ENCODE measurements around the gene TRABD2A. TPM values are rescaled to one million over a fixed set of nuclear protein-coding genes. Genes with fewer than 3 reads are reported as not detected.
A peak's percentile ranks its signal among the peaks of the same experiment; 100 is the strongest.

Gene TRABD2A
- total RNA-seq, 1 experiment from 2014 or later, result 9.9 TPM

DNA sequence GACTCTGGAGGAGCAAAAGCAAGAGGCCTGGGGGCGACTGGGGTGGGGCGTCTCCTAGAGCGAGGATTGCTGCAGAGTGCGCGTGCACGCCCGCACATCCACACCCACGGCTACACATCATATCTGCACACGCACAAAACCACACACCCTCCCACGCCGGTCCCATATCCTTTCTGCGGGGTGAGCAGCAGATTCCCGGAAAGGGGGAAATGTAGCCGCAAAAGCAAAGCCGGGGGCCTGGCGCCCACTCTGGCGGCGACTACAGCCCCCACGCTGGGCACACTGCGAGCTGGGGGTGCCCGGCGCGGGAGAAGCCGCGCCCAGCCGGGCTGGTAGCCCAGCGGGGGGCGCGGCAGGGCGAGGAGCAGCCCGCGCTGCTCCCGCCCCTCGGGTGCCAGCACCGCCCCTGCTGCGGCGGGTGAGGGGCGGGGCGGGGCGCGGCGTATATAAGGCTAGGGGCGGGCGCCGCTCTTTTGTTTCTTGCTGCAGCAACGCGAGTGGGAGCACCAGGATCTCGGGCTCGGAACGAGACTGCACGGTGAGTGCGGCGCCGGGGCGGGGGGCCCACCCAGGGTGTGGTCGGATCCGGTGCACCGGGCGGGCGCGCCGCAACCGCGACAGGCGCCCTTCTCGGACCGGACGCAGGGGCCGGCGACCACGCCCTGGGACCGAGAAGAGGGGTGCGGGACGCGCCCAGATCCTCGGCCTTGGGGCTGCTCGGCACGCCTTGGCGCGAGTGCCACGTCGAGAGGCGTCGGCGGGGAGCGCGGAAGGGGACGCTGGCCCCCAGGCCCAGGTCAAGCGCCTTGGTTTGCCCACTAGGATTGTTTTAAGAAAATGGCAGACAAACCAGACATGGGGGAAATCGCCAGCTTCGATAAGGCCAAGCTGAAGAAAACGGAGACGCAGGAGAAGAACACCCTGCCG is 24.6 kb upstream of the TRABD2A start, which contains the start of gene TMSB10:
TMSB10 (plus strand) TSS at position 476 of the 927 bp plus-strand sequence.
- peak; percentile 67 for DNase-seq (ENCODE audit: low spot score)
- in situ Hi-C loops (cut with HindIII; ENCODE audit: low sequenced_read_pairs), result no loop called here

DNA sequence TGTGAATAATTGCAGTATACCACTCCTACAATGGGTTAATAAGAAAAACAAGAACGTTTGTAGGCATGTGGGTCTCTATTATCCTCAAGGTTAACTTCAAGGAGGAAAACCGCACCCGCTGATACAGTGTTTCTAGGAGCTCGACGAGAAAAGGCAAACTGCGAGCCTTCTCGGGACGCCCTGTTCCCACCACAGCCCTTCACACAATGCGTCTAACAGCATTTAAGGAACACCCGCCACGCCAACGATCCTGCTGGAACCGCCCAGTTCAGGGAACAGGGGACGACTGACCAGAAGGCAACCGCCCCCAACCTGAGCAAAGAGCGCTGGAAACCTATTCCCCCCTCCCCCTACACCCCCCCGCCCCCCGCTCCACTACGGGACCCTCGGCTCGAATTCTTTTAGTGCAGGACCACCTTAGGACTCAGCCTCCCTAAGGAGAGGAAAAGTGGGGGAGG is 23.9 kb upstream of the TRABD2A start:
- DNase-seq (ENCODE audit: low spot score), result peak; percentile 56
- in situ Hi-C loops (cut with HindIII; ENCODE audit: low sequenced_read_pairs), result no loop called here

DNA sequence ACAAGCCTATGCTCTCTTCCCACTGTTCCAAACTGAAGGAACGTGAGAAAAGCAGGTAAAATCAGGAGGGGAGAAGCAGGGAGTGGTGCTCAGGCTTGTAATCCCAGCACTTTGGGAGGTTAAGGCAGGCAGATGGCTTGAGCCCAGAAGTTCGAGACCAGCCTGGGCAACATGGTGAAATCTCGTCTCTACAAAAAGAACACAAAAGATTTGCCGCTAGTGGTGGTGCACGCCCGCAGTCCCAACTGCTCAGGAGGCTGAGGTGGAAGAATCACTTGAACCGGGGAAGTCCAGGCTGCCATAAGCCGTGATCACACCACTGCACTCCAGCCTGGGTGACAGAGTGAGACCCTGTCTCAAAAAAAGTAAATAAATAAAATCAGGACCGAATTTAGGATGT is 23.3 kb upstream of the TRABD2A start:
- no peak for DNase-seq (ENCODE audit: low spot score)
- in situ Hi-C loops (cut with HindIII; ENCODE audit: low sequenced_read_pairs), result no loop called here

DNA sequence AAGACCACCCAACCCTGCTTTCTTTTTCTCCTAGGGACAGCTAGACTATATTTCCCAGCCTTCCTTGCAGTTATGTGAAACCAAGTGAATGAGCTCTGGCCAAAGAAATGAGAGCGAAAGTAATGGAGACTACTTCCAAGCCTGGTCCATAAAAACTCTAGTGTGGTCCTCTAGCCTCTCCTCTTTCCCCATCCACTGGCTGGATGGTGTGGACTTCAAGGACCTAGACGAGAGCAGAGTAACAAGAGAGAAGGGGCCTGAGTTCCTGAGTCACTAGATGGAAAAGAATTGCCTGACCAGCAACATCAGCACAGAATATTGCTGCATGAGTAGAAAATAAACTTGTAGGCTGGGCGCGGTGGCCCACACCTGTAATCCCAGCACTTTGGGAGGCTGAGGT is 21.6 kb upstream of the TRABD2A start:
- in situ Hi-C loops (cut with HindIII; ENCODE audit: low sequenced_read_pairs), result no loop called here
- DNase-seq (ENCODE audit: low spot score), result no peak

DNA sequence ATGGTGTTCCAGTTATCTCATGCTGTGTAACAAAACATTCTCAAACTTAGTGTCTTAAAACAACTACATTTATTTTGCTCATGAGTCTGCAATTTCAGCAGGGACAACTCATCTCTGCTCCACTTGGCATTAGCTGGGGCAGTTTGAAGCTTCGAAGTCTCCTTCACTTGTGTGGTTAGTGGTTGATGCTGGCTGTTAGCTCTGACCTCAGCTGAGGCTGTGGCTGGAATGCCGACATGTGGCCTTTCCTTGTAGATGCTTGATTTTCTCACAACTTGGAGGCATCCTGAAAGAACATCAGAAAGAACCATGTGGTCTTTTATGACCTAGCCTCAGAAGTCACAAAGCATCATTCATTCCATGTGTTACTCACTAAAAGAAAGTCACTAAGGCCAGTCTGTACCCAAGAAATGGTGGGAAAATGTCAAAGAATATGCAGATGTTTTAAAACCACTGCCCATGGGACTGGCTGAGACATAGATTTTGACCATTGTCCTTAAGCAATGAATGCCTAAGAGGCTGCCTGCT is 20.8 kb upstream of the TRABD2A start:
- in situ Hi-C loops (cut with HindIII; ENCODE audit: low sequenced_read_pairs), result no loop called here
- DNase-seq (ENCODE audit: low spot score), result no peak

DNA sequence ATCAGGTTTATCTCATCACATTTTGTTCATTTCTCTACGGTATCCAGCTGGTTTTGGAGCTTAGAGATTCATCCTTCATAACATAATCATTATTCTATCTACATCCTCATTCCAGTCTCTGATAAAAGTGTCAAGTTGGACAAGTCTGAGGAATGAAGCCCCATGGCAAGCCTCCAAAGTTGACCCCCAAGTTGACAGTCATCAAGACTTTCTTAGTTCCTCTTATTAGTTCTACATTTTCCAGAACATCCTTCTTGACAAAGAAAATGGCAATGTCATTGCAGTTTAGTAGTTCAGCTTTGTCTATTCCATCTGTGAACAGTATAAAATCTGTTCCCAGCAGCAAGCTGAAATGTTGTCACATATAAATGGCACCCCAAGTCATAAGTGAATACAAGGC is 20.1 kb upstream of the TRABD2A start:
- in situ Hi-C loops (cut with HindIII; ENCODE audit: low sequenced_read_pairs), result no loop called here

DNA sequence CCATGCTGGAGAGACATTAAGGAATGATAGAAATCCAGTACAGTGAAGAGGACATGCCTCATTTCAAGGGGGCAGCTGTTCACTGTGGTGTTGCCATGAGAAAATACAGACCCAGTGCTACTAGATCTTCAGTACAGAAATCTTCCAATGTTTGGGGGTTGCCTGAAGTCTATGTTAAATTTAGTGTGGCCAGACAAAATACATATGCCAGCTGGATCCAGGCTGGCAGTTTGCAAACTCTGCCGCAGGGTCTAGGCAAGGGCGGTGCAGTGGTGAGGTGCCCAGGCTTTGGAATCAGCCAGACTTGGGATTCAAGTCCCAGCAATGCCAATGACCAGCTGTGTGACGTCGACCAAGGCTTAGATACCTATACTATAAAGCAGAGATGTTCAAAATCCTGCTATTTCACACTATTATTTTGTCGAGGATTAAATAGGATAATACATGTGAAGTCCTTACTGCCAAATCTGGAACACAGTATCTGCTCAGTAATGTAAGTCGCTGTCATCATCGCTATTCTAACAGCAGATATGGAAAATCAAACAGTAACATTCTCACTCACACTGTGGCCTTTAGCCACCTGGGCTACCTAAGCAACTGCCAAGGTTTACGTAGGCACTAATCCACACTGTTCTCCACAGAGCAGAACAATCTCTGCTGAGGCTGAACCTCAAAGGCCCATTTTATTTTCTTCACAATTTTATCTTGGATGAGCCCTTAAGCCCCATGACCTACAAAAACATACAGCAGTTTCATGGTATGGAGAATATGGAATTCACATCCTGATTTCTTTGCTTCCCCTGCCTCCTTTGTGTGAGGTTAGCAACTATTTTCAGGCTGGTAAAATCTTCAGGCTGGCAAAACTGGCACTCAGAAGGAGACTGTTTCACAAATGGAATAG is 18.7 kb upstream of the TRABD2A start:
- DNase-seq (ENCODE audit: low spot score), result peak; percentile 41
- in situ Hi-C loops (cut with HindIII; ENCODE audit: low sequenced_read_pairs), result no loop called here

More for the DNA sequence above, 20.1 kb upstream of the TRABD2A start:
- no peak for DNase-seq (ENCODE audit: low spot score)

DNA sequence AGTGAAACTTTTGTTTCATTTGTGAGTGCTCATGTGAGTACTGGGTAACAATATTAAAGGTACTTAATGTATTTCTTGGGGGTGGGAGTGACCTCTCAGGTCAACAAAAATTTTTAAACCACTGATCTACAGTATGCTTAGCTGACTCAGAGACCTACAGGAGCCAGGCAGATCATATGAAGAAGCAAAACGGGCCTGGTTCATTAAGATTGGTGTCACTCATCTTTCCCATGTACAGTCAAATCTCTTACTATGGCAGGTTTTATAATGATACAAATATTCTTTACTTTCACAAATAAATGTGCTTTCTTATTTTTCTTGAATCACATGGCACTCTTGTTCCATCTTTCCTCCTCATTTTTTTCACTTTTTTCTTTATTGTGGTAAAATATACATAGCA is 16.9 kb upstream of the TRABD2A start:
- no peak for DNase-seq (ENCODE audit: low spot score)
- in situ Hi-C loops (cut with HindIII; ENCODE audit: low sequenced_read_pairs), result no loop called here

DNA sequence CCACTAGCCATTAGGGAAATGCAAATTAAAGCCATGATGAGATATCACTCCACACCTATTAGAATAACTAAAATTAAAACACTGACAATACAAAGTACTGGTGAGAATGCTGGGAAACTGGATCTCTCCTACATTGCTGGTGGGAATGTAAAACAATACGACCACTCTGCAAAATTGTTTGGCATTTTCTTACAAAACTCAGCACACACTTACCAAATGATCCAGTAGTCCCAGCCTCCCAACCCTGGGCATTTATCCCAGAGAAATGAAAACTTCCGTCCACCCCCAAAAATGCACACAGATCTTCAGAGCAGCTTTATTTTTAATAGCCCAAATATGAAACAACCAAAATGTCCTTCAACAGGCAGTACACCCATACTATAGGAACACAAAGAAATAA is 15.7 kb upstream of the TRABD2A start:
- in situ Hi-C loops (cut with HindIII; ENCODE audit: low sequenced_read_pairs), result no loop called here

DNA sequence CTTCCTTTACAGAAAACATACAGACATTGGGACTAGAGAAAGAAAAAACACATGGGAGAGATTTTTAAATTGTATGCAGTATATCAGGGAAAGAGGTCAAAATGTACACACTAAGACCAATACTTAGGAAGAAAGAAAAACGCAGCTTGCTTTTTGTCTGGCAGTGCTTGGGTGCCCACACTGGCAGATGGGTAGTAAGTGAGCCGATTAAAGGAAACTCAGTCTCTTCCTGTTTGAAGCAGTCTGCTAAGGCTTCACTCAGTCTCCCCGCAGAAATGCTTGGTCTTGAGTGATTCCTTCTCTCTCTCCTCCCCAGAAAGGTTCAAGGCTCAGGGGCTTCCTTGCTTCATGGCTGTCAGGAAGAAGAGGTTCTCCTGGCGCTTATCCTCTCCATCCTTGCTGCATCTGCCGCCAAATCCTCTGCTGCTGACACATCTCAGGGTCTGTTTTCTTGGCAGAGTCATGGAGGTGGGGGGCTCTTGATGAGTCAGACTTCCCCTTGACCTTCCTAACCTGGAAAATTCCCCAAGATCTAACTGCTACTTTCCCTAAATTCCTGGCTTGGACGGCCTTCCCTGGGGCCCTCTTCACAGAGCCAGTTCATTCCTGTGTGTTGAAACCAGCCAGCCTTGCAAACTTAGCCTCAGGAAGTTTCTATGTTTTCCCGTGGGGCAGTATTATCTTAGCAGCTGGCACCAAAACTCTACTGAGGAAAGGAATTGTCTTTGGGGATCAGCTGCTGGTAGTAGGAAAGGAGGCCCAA is 14.1 kb upstream of the TRABD2A start:
- no peak for DNase-seq (ENCODE audit: low spot score)
- in situ Hi-C loops (cut with HindIII; ENCODE audit: low sequenced_read_pairs), result no loop called here

More for the DNA sequence above, 15.7 kb upstream of the TRABD2A start:
- no peak for DNase-seq (ENCODE audit: low spot score)

DNA sequence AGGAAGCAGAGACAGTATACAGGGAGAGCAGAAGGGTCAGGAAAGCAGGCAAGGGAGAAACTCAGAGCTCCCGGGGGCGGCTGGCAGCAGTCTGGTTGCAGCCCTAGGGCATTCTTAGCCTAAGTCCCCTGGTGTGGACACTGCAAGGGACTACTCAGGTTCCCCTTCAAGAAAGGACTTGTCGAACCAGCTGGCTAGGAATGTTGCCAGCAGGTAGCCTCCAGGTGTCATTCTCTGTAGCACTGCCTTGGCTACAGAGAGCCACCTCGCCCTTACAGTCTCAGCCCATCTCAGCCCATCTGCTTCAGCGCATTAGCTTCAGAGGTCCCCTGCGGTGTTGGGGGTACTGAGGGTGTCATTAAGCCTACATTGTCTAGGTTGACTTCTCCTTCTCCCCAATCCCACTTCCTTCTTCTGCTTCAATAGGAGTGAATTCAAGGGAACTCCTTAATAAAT is 13.3 kb upstream of the TRABD2A start:
- DNase-seq (ENCODE audit: low spot score), result no peak
- in situ Hi-C loops (cut with HindIII; ENCODE audit: low sequenced_read_pairs), result no loop called here

DNA sequence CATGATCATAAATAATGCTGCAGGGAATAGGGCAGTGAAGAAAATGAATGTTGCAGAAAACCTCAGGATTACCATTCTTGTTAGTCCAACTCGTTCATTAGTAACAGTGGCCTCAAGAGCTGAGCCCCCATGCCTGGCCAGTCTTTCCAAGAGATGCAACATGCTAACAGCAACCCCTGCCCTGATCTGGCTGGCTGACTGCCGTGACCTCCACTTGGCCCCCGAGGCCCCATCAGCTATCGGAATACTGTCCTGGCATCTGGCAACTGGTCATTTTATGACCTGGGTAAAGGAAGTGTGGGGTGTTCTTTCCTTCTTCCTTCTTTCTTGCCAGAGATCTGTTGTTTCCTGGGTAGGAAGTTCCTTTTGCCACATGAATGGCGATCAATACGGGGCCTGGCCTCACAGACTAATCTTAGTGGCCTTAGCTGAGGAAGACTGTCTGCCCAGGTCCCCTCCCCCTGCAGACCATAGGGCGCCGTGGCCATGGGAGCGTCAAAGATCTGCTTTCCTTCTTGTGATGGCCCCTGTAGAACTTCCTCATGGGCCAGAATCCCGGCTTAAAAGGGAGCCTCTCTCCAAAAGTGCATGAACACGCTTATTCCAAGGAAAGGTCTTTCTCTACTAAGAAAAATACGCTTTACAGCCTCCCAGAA is 10.6 kb upstream of the TRABD2A start:
- no peak for DNase-seq (ENCODE audit: low spot score)
- in situ Hi-C loops (cut with HindIII; ENCODE audit: low sequenced_read_pairs), result no loop called here

DNA sequence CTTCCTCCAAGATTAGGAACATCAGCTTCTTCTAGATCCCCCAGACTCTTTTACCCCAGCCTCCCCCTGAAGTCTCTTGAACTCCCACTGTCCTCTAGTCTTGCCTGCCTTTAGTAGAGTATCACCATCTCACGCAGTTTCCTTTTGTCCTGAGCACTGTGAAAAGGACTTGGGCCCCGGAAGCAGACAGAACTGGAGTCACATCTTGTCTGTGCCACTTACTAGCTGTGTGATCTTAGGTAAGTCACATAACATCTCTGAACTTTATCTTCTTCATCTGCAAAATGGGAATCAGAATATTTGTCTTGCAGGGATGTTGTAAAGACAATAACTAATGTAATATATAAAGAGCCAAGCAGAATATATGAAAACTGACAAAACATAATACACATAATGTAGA is 8.4 kb upstream of the TRABD2A start:
- no peak for DNase-seq (ENCODE audit: low spot score)

DNA sequence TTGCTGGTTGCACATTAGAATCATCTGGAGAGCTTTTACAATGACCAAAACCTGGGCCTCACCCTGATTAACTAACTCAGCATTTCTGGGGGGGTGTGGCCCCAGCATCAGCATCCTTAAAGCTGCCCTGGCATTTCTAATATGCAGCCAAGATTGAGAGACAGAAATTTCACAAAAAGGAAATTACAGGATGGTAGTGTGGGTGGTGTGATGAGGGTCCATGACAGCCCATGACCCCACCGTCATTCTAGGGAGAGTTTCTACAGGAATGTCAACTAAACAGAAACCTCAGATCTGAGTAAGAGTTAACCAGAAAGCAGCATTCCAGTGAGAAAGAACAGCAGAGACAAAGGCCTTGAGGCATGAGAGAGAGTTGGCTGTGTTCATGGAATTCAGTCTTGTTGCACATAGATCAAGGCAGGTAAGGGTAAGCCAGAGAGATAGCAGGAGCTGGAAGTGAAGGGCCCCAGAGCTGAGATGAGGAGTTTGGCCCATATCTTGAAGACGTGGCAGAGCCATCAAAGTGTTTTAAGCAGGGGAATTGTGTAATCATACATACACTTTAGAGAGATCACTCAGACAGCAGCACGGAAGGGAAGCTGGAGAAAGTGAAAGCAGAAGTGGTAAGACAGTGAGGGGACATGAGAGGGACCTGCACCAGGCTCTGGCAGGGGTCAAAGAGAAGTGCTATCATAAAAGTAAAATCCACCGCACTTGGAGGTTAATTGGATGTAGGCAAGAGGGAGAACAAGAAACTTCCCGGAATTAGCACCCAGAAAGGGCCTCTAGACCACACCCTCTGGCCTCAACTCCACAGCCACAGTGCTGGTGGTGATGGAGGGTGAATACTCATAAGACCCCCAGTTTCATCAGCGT is 7.8 kb upstream of the TRABD2A start:
- in situ Hi-C loops (cut with HindIII; ENCODE audit: low sequenced_read_pairs), result no loop called here
- DNase-seq (ENCODE audit: low spot score), result no peak

More for the DNA sequence above, 8.4 kb upstream of the TRABD2A start:
- in situ Hi-C loops (cut with HindIII; ENCODE audit: low sequenced_read_pairs), result no loop called here

DNA sequence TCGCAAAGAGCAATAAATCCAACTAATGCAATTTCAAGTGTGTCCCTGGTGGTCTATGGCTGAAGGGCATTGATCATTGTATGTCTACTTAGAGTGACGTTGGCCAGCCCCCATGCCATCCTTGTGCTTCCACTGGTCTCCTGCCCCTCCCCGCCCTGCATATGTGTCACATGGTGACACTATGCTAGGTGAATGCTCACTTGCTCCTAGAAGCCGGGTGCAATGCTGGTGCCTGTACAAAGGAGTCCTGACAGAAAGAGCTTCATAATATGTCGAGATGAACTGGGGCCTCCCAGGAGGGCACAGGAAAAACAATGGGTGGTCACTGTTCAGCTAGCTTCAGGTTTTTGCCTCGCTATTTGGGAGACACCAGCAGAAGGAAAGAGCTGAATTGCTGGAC is 5.9 kb upstream of the TRABD2A start:
- DNase-seq (ENCODE audit: low spot score), result no peak
- in situ Hi-C loops (cut with HindIII; ENCODE audit: low sequenced_read_pairs), result no loop called here

DNA sequence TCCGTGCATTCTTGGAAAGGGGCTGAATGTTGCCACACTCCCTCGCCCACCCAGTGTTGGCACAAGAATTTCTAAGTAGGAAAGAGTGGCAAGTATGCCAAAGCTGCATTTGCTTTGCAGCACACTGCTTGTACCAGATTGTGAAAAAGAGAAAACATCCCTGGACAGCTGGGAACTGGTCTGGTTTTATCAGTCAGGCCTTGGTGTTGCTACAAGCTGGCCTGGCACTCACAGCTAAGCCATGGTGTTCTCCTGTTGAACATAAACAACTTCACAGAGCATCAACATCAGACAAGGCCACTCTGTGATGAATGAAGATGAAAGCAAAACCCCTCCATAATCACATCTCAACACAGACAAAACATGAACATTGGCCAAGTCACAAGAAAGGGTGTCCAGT is 4.2 kb upstream of the TRABD2A start:
- no peak for DNase-seq (ENCODE audit: low spot score)
- in situ Hi-C loops (cut with HindIII; ENCODE audit: low sequenced_read_pairs), result no loop called here

DNA sequence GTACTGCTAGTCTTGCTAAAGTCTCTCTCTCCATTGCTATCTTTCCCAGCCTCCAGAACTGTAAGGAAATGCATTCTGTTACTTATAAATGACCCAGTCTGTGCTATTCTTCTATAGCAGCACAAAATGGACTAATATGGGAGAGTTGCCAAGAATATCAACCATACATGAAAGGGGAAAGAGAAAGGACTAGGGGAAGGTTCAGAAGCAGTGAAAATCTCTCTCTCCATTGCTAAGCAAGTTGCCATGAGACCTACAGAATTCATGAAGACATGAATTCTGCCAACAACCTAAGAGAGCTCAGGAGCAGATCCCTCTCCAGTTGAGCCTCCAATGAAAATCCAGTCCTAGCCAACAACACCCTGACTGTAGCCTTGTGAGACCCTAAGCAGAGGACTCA is 3.6 kb upstream of the TRABD2A start:
- DNase-seq (ENCODE audit: low spot score), result no peak
- in situ Hi-C loops (cut with HindIII; ENCODE audit: low sequenced_read_pairs), result no loop called here

Data from G401 (cell line).